Right hindlimb (tissue), 1 donor: ENCODE results near the gene TRPM1.

ENCODE experiments used
- DNase-seq: peaks from one replicate; pipeline ENCODE4 v3.0.0-alpha.2; 2018

TRPM1 gene

GRCh38 chr15:30962079-30962478, 139.4 kb downstream of the TRPM1 start:
- peak; percentile 21 for DNase-seq

GRCh38 chr15:30958219-30958618, 143.3 kb downstream of the TRPM1 start:
- DNase-seq: no peak

DNA sequence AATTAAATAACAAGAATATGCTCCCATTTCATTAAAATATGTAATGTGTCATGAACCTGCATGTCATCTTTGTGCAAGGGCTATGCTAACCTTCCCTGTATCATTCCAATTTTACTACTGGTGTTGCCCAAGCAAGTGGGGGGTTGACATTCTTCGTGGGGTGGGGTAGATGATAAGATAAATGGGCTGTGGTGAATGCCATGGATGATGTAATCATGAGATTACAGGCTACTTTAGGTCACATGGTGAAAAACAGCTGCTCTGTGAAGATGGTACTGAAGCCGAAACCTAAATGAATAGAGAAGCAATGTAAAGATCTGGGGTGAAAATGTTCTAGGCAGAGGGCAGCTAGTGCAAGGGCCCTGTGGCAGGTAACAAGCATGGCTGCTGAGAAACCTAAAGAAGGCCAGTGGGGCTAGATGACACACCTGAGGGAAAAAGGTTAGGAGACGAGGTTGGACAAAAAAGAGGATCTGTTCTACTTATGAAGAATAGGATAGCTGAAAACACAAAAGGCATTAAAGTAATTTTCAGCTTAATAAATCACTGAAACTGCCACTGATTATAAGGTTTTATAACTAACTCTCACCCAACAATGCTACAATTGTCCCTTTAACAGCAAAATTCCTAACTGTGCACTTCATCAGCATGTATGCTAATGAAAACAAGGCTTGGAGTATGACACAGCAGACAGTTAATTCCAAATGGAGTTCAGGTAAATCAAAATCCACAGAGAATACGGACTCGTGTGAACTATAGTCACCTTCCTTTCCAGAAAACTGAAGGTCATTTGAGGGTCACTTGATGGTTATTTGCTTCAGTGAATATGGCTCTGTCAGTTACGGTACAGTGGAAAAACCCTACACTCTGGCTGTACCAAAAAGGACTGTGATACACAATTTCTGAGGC, 145.1 kb downstream of the TRPM1 start:
- no peak for DNase-seq

GRCh38 chr15:30954674-30955073, 146.9 kb downstream of the TRPM1 start:
- DNase-seq: no peak

GRCh38 chr15:30953731-30954378, 147.7 kb downstream of the TRPM1 start:
- no peak for DNase-seq

GRCh38 chr15:30953183-30953582, 148.3 kb downstream of the TRPM1 start:
- no peak for DNase-seq
